Measurements from ENCODE around the gene CYP4V2.

Gene CYP4V2

GRCh38 chr4:186189656-186190055 lies 1.7 kb upstream of the CYP4V2 start:
- no peak for DNase-seq

DNA sequence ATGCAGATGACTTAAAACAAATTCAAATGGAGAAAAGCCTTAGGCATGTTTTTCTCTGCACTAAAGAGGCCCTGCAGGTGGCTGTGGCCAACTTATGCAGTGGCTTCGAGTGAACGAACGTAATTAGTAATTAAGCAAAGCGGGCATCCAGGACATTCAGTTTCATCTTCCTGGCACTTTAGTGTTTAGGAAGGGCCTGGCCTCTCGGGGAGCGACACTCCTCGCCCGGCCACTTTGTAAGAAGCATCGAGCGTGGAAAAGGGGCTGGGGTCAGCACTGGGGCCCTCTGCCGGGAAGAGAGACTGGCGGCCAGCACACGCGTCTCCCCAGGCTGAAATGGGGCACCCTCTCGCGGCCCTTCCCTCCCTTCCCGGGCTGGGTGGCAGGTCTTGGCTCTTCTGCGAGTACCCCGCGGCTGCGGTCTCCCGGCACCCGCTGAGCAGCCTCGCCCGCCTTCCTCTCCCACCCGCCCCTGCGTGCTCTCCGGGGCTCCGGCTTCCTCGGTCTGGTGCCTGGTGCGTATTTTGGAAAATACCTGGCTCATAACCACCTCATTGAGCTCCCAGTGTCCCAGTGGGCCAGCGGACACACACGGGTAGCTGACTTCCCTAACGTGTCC lies 677 bp upstream of the CYP4V2 start:
- no peak for DNase-seq

DNA sequence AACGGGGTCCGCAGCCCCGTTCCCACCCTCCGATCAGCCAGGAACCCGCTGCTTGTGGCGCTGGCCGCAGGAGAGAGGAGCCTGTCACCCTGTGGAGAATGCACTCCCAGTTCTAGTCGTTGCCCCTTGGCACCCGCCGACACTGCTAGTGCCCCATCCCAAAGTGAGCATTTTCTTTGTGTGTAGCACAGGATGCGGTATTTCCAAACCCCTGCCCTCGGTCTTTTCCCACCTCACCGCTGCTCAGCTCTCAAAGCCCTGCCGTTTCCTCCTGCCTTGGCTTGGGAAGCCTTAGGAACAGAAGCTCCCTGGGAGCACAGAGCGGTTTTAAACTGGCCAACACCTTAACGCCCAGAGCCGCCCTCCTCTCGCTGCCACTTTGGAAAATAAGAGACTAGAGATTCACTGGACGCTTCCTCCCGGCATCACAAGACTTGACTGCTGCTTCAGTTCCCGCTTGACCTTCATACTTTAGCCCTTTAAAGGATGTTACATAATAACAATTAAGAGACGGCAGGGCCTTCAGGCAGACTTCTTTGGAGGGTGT lies 772 bp downstream of the CYP4V2 start:
- peak; percentile 84 for DNase-seq

GRCh38 chr4:186193851-186194250 lies 2.5 kb downstream of the CYP4V2 start:
- DNase-seq, result peak; percentile 0

DNA sequence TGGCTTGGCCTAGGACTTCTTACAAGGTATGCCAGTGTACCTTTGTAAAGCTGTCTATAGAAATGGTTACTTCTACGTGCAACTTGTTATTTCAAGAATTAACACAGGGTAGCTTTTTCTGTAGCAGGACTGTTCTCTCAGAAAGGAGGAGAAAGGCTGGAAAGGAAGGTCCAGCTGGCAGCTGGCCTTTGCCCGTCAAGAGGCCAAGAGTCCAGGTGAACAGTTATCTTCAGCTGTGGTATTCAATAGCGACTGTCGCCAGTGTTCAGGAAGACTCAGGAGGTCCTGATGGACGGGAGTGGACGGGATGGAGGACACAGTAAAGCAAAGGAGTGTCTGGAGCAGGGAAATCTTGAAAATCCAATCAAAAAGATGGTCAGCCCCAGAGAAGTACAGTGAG lies 4.7 kb downstream of the CYP4V2 start:
- DNase-seq, result no peak

DNA sequence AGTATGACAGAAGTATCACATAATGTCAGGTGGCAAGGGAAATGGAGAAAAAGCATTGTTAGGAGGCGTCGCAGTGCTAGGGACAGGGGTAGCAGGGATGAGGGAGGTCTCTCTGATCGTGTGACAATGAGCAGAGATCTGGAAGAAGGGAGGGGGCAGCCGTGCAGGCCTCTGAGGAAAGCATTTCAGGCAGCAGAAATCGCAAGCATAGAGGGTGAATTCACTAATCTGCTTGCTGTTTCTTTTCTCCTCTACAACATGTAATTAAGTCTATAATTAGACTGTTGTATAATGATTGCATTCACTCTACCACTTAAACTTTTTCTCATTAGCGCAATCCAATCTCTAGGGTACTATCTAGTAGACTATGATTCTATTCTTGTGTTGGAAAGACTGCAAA lies 9.1 kb downstream of the CYP4V2 start:
- DNase-seq, result peak; percentile 43

DNA sequence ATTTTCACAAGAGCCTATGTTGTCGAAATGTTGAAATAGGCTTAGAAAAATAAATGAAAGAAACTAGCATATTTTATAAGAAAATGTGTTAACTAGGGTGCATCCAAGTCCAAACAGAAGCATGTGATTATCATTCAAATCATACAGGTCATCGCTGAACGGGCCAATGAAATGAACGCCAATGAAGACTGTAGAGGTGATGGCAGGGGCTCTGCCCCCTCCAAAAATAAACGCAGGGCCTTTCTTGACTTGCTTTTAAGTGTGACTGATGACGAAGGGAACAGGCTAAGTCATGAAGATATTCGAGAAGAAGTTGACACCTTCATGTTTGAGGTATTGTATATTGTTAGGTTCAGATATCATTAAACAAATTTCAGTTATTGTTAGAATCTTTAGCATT lies 9.6 kb downstream of the CYP4V2 start:
- no peak for DNase-seq

GRCh38 chr4:186201535-186202230 lies 10.3 kb downstream of the CYP4V2 start:
- no peak for DNase-seq

- no peak for DNase-seq
These were observed 11.2 kb downstream of the CYP4V2 start for GRCh38 chr4:186202490-186203140.

GRCh38 chr4:186203406-186203805 lies 12.0 kb downstream of the CYP4V2 start:
- no peak for DNase-seq

DNA sequence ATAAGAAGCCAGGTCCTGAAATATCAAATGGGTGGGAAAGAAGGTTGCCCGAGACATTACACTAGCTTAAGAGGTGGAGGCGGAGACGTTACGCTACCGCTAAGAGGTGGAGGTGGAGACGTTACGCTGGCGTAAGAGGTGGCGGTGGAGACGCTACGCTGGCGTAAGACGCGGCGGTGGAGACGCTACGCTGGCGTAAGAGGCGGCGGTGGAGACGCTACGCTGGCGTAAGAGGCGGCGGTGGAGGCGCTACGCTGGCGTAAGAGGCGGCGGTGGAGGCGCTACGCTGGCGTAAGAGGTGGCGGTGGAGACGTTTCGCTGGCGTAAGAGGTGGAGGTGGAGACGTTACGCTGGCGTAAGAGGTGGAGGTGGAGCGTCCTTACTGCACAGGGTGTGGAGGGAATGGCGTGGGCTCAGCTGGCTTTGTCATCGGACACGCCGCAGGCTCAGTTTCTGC lies 12.8 kb downstream of the CYP4V2 start:
- DNase-seq, result peak; percentile 60

- no peak for DNase-seq
These were observed 13.3 kb downstream of the CYP4V2 start for GRCh38 chr4:186204686-186205085.

GRCh38 chr4:186205156-186205555 lies 13.8 kb downstream of the CYP4V2 start:
- DNase-seq, result no peak

DNA sequence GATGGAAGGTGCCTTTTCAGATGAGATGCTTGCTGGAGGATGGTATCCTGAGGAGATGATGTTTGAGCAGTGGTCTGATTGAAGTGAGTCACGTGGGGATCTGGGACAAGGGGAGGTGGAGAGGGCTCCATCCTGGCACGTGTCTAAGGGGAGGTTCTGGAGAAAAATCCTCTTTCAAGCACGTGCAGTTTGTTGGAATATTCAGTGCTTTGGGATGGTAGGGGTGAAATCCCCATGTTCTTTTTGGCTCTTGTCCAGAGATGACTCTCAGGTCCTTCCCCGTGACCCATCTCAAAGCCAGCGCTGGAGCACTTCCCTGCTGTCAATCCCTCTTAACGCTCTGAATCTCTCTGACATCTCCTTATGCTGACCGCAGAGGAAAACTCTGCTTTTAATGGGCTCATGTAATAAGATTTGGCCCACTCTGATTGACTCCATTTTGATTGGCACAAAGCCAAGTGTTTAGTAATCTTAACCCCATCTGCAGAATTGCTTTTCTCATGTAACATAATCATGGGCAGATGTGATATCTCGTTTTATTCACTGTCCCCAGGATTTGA lies 25.2 kb downstream of the CYP4V2 start:
- peak; percentile 57 for DNase-seq

DNA sequence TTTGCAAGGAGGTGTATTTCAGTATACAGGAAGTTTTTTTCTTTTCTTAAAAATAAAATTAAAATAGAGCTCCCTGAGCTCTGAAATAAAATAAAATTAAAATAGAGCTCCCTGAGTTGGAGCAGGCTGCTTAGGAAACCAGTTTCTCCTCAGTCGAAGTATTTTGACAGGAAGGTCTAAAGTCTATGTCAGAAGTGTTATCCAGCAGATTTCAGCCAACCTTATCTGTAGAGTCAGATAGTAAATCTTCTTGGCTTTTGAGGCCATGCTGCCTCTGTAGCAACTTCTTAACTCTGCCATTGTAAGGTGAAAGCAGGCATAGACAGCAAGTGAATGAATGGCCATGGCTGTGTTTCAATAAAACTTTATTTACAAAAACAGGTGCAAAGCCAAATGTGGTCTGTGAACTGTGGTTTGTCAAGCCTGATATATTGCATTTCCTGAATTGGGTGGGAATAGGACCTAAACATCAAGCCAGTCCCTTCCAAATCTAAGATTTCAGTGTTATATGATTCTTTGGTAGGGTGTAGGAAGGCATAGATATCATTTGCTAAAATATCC lies 26.4 kb downstream of the CYP4V2 start:
- DNase-seq, result no peak

GRCh38 chr4:186221624-186222023 lies 30.3 kb downstream of the CYP4V2 start:
- DNase-seq, result no peak

DNA sequence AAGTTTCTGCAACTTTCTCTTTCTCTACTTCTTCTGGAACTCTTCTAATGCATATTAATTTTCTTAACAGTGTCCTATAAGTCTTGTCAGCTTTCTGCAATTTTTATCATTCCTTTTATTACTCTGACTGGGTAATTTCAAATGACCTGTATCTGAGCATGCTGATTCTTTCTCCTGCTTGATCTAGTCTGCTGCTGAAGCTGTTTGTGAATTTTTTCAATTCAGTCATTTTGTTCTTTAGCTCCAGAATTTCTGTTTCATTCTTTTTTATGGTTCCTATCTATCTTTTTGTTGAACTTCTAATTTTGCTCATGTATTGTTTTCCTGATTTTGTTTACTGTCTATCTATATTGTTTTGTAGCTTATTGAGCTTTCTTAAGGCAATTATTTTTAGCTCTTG lies 34.5 kb downstream of the CYP4V2 start:
- DNase-seq, result no peak

- DNase-seq, result no peak
These were observed 35.3 kb downstream of the CYP4V2 start for GRCh38 chr4:186226521-186227189.

- DNase-seq, result peak; percentile 50
These were observed 35.9 kb downstream of the CYP4V2 start, which contains the start of gene KLKB1 for GRCh38 chr4:186227221-186227620. Gene KLKB1 (plus strand): TSS chr4:186227507. CDS start chr4:186228196, 689 bp downstream.

DNA sequence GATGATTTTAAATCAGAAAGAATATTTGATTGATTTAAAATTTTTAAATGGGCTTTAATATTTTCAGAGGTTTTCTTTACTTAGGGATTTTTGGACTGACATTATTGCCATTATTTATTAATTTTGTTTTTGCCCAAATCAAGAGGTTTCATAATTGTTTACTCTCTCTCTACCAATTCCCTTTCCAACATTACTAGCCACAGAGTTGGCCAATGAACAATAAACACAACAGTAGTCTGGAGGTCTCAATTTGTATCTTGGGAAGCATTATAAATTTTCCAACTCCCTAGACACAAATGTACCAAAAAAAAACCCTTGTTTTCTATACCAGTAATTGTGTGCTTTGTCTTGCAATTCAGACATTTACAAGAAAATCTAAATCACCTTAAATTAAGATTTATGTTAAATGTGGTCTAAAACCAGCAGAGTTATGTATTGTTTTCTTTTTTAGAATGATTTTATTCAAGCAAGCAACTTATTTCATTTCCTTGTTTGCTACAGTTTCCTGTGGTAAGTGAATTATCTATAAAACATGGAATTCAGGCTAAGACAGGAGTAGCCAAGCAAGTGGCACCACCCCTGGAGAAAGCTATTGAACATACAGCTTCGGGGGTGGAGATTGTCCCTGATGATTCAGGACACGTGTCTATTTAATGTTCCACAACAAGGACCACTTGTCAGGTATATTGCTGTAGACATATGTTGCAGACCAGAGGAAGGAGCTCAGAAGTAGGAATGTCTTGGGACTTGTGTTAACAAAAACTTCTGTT lies 36.6 kb downstream of the CYP4V2 start:
- no peak for DNase-seq

- DNase-seq, result no peak
These were observed 37.1 kb downstream of the CYP4V2 start for GRCh38 chr4:186228514-186228894.

- no peak for DNase-seq
These were observed 43.0 kb downstream of the CYP4V2 start for GRCh38 chr4:186234367-186234766.

Measured in eye (tissue), 1 donor.